Frontal cortex (tissue), 4 donors: ENCODE data around the gene NOXA1. TPM values are rescaled to one million over a fixed set of nuclear protein-coding genes. Genes with fewer than 3 reads are reported as not detected.
A peak's percentile ranks its signal among the peaks of the same experiment; 100 is the strongest.

Experiments
- DNase-seq, 2 donors: peaks; one replicate each; pipeline ENCODE4 v3.0.0; 2012; ENCODE audit warnings: low spot score in 2 of 2
- FAIRE-seq: peaks from 2 replicates; lab custom pipeline; 2012; peaks lifted over from hg19 to GRCh38; lab: Jason Lieb, UNC
- total RNA-seq: library from RNA; depleted of rRNA; stranded (reverse); fragments of >200 nt; gene quantifications from one replicate; pipeline ENCODE4 v1.2.3, GENCODE V29; 2014
- donor health status: control.
- donor health status: control.
- donor health status: control.

NOXA1 gene
- total RNA-seq, 1 donor from 2014 or later: 1.2 TPM

DNA sequence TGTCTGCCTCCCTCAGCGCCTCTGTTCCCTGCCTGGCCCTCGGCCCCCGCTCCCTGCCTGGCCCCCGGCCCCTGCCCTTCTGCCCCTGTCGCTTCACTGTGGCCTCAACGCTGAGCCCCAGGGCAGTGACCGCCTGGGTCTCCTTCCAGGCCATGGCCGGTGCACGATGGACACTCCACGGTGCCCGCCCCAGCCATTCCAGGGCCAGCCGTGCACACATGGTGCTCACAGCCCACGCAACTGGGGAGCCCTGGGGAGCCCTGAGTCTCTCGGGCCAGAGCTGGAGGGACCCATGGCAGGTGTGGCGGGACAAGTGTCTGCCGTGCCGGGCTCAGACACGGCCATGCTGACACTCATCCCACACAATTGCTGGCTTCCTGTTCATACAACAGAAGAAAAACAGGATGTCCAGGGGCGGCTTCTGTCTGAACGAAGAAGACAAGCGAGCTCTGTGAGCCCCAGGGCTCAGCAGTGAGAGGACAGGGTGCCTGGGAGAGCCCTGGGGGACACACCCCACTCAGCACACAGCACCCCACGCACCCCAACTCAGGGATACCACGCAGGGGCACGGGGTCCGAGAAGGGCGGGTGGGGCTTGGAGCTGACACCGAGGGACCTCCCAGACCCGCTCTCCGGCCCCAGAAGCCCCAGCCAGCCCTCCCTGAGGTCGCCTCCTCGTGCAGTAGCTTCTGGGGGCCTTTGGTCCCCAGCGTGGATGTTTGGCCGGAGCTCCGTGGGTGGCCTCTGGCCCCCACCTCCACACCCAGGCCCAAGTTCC is 35.9 kb upstream of the NOXA1 start:
- FAIRE-seq (no peak), DNase-seq (no peak)

DNA sequence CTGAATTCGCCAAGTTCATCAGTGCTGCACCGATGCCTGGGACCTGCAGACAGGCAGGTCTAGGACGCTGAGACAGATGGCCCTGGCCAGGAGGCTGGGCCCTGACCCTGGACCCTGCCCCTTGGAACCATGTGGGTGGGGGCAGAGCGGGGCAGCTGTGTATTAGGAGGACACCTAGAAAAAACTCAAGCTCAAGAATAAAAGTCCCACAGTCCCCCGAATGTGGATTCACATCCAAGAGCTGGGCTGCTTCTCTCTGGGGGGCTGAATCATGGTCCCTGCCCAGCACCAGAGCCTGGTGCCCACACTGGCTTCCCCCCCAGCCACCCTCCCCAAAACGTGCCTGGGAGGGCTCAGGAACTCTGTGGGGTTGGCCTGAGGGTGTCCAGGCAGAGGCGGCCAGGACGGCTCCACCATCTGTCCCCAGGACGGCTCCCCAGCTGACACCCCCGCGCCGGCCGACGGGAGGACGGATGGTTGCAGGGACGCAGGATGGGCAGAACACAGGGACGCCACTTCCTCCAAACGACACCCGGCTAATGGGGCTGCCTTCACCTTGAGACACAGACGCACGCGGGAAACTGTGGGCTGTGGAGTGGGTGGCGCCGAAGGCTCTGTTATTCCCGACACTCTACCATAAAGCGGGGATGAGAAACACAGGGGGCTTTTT is 35.2 kb upstream of the NOXA1 start:
- FAIRE-seq: no peak

DNA sequence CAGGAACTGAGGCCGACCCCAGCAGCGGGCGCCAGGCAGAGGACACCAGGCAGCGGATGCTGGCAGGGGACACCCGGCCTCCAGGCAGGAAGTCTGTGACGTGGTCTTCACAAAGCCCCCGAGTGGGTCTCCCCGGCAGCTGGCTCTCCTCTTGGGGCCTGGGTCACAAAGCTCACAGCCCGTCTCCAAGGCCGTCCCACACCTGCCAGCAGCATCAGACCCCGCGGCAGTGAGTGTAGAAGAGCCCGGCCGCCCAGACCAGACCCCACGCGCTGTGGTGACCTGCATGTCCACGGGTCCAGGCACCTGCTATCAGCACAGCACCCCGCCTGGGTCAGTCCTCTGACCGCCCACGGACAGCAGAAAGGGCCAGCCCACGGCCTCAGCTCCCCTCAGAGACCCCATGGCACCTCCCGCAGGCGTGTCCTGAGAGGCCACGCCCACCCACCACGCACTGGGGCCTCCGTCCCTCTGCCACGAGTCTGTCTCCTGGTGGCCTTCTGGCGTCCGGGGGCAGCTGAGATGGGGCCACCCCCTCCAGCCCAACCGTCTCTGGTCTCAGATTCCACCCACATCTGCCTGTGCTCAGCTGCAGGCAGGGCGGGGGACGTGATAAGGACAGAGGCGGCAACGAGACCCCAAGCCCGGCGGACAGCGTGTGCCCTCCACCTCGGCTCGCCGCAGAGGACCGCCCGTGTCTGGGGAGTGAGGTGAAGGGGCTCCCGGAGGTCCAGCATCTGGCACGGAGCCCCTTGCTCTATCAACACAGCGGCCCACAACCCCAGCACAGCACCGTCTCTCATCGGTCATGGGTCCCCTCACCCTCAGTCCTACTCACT is 34.4 kb upstream of the NOXA1 start:
- DNase-seq (no peak), FAIRE-seq (no peak)

More for the DNA sequence above, 35.2 kb upstream of the NOXA1 start:
- DNase-seq: no peak

DNA sequence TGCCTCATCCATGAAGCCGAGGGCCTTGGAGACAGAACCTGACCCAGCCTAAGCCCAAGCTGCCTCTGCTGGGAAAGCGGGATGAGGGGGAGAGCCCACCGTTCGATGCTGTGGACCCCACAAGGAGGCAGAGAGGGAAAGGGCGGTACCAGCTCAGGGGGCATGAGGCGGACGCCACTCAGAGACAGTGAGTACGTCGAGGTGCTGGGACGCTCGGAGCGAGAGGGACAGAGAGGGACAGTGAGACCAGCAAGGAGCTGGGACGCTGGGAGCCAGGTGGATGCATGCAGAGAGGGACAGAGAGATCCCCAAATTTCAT is 33.8 kb upstream of the NOXA1 start:
- FAIRE-seq: no peak
- DNase-seq: no peak

DNA sequence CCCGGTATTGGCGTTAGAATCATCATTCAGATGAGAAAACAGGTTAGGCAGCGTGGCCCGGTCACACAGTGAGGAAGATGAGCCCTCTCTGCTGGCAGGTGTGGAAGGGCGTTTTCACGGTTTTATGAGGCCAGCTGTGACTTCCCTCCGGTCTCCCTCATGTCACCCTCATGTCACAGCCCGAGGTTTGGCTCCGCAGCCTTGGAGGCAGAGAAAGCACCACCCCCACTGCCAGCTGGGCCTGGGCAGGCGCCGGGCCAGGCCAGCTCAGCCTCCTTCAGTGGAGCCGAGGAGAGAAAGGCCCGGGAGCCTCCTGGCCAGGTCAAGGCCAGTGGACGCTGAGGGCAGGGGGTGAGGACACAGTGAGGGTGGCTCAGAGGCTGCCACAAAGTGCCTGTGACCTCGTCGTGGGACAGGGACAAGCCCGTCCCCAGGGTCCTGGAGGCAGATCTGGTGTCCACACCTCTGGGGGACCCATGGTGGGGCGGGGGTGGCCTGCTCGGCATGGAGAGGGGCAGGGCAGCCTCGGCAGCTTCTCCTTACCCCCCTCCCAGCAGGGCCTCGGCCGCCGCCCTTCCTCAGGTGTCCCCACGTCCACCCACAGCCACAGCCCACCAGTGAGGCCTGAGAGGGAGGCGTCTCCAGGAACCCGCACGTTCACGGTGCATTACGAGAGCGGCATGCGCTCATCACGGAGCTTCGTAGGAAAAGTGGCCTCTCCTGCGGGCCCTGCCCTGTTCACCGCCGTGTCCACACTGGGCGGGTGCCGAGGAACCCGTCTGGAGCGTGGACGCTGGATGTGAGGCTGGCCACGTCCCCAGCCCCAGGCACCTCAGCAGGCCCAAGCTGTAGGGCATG is 32.4 kb upstream of the NOXA1 start:
- FAIRE-seq (no peak), DNase-seq (peak in 1 of 2 donors; percentile 67)

DNA sequence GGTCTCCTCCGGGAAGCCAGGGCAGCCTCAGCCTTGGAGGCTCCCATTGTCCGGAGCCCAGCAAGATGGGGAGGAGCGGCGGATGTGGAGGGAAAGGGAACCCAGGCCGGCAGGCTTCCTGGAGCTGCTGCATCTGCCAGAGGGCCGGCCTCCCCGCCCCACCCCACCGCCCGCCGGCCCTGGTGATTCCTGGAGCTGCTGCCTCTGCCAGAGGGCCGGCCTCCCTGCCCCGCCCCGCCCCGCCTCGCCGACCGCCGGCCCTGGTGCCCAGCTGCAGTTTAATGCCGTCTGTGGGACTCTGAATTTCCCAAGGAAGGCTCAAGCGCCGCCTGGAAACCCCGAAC is 31.8 kb upstream of the NOXA1 start:
- FAIRE-seq (no peak), DNase-seq (no peak)

DNA sequence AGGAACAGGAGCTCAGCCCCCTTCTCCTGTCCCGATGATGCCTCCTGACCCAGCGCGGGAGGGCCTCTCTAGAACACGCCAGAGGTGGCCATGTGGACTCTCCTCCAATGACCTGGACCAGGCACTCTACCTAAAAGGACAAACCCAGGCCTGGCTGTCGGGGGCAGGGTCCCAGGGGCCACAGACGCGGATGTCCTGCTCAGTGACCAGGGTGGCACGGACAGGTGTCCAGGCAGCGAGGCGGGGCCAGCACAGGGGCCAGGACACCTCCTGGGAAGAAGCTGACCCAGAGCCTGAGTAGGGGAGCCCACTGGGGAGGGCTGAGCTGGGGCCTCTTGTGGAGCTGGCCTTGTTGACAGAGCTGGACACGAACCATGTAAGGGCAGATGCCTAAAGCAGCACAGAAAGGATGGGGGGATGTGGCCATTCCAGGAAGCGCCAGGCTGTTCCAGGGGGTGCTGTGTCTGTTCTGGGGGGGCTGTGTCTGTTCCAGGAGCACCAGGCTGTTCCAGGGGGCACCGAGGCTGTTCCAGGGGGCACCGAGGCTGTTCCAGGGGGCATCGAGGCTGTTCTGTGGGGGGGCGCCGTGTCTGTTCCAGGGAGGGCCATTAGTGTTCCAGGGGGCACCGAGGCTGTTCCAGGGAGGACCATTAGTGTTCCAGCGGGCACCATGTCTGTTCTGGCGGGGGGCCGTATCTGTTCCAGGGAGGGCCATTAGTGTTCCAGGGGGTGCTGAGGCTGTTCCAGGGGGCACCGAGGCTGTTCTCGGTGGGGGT is 30.8 kb upstream of the NOXA1 start:
- FAIRE-seq: no peak

DNA sequence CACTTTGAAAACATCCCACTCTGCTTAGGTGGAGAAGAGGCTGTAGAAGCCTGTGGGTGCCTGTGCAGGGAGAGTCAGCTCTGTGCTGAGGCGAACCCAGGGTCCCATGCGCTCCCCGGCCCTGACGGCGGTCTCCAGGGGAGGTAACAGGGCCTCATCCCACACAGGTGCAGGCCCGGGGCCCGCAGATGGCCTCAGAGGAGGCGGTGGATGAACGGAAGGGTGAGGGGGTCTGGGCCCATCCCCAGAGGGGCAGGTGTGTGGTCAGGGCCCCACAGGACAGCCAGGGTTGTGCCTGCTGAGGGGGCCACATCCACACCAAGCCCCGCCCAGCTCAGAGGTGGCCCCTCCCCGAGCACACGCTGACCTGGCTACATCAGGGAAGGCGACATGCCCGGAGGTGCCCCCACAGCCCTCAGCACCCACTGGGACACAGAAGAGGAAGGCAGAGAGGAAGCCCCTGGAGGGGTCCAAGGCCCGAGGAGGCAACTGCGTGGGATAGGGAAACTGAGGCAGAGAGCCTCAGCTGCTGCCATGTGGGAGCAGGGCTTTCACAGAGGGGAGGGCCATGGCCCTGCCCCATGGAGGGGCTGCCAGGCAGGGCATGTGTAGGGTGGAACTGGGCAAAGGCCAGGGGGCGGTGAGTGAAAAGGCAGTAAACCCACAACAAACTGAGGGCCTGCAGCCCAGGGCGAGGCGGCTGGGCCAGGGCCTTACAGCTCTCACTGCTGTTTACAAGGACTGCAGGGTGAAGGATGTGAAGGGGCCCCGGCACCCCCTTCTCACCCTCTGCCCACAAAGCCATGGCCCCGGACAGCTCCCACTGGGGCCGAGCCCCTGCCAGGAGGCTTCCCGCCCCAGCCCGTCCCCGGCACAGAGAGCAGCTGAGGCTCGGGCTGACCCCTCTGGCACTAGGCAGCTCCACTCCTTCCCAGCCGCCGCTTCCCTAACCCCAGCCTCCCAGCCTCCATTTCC is 29.7 kb upstream of the NOXA1 start:
- DNase-seq: no peak
- FAIRE-seq: no peak

More for the DNA sequence above, 30.8 kb upstream of the NOXA1 start:
- no peak for DNase-seq

DNA sequence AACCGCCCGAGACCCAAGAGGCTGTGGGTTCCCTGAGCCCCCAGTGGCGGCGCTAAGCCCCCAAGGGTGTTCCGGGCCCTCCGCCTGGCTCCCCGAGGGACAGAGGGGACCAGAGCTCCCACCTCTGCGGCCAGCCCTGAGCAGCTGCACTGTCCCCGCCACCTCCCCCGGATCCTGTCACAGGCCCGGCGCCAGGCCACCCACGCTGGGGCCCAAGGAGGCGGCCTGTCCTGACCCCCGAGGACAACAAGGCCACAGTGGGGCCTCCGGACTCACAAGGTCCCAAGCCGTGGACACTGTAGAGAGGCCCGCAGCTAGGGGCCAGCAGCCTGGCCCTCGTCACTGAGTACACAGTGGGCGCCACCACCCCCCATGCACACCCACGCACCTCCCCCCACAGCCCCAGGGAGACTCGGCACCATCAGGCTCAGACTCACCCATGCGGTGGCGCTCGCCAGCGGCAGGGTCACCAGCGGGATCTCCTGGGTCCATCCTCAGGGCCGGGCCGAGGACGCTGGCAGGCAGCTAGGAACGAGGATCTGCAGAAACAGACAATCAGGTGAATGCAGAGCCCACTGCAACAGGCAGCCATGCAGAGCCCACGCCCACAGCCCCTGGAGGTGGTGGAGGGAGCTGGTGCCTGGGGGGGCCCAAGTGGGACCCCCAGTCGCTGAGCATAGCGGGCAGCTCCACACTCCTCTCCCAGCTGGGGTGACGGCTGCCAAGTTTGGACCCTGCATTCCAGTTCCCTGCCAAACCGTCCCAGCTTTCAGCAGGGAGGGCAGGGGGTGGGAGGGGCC is 28.1 kb upstream of the NOXA1 start:
- DNase-seq: no peak
- FAIRE-seq: no peak

DNA sequence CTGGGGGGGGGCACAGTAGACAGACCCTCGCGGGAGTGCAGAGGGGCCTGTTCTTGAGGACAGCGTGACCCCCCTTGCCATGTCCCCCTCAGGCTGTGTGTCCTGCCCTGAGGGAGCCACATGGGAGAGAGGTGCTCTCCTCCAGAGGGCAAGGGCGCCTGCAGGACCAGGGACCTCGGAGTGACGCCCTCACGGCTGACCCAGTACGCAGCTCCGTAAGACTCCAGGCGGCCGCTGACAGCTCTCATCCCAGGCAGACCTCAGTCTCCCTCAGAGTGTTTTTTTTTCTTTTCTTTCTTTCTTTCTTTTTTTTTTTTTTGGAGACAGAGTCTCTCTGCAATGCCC is 27.6 kb upstream of the NOXA1 start:
- no peak for DNase-seq
- FAIRE-seq: no peak

DNA sequence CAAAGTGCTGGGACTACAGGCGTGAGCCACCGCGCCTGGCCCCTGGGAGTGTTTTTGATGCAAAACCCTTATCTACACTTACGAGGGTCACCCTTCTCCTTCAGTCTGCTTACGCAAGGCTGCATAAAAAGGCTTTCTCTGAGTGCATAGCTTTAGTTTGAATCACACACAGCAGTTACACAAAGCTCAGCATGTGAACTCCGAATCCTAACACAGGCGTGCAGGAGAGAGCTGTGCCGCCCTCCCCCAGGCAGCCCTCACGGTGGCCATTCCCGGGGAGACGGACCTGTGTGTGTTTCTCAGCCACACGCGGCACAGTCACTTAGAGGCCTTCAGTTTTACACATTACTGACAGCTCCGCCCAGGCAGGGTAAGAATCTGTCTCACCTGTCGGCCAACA is 27.0 kb upstream of the NOXA1 start:
- FAIRE-seq (no peak), DNase-seq (no peak)

DNA sequence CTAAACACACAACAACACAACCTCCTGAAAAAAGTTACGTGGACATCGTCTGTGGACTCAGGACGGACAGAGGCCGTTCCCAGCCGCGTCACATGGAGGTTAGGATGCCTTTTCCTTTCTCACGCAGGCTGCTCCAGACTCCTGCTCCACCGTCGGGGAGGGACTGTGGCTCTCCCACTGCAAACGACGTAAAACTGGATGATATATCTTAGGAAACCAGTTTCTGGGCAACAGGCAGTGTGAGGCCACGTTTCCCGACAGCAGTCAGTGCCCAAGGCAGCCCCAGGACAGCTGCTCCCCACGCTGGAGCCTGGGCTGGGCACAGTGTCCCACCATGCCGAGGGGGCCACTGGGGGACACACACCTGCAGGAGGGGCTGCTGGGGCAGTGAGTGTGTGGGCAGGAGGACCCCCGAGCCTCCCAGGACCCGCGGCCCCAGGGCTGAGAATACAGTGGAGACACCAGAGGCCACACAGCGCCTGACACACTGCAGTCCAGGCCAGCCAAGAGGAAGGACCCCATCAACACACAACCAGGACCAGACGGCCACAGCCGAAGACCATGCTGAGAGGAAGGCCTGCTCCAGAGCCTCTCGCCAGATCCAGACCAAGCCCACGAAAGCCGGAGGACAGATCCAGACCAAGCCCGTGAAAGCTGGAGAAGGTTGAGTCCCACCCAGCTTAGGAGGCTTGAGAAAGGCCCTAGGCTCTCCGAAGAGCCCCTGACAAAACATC is 26.4 kb upstream of the NOXA1 start:
- DNase-seq (no peak), FAIRE-seq (no peak)

DNA sequence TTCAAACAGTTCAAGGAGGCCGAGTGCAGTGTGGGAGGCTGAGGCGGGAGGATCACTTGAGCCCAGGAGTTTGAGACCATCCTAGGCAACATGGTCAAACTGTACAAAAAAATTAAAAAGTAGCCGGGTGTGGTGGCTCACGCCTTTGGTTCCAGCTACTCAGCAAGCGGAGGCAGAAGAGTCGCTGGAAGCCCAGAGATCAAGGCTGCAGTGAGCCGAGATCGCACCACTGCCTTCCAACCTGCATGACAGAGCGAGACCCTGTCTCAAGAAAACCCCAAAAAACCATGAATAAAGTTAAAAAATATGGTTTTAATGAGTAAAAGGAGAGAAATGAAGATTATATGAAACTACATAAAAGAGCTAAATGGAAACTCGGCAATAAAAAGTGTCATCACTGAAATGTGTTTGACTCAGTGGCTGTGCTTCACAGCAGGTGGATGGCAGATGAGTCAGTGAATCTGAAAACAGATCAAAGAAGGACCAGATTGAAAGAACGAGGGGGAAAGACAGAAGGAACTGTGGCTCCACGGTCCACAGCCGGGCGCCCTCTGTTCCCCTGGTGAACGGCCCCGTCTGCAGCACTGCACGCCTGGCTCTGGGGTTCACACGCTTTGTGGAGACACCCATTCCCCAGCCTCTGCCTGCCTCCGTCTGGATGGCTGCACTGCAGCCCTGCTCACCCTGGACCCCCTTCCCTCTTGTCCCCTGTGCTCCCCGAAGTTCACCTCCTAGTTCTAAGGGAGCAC is 25.3 kb upstream of the NOXA1 start:
- no peak for FAIRE-seq
- DNase-seq: no peak

DNA sequence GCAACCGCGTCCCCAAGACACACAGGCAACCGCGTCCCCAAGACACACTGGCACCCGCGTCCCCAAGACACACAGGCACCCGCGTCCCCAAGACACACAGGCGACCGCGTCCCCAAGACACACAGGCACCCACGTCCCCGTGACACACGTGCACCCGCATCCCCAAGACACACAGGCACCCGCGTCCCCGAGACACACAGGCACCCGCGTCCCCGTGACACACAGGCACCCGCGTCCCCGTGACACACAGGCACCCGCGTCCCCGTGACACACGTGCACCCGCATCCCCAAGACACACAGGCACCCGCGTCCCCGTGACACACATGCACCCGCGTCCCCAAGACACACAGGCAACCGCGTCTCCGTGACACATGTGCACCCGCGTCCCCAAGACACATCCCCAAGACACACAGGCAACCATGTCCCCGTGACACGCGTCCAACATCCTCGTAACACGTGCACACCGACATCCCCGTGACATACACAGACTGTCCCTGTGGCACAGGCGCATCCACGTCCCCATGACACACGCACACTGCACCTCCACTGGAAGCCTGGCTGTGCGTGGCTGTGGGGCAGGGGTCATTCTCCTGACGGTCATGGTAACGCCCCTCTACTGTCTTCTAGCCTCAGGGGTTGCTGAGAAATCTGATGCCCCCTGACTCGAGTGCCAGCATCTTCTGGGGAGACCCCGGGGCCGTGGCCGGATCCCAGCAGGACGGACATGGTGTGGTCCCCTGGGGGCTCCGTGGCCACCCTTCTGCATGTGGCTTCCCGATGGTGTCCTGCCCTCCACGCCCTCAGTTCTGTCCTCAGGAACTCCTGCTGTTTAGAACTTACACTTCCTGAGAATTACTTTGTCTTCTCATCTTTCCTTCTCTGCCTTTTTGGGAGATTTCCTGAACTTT is 24.4 kb upstream of the NOXA1 start:
- no peak for DNase-seq
- no peak for FAIRE-seq

DNA sequence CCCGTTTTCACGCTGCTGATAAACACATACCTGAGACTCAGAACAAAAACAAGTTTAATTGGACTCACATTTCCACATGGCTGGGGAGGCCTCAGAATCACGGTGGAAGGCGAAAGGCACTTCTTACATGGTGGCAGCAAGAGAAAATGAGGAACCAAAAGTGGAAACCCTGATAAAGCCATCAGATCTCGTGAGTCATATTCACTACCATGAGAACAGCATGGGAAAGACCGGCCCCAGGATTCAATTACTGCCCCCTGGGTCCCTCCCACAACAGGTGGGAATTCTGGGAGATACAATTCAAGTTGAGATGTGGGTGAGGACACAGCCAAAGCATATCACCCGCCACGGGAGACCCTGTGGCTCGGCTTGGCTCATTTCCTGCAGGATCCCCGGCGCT is 20.4 kb upstream of the NOXA1 start:
- no peak for FAIRE-seq
- no peak for DNase-seq
